SK-N-SH (cell line): Measurements from ENCODE around the gene TMEM168.

Source experiments
- EZH2phosphoT487 ChIP-seq: fragments of 200-600 bp; sonication (generic); IDR thresholded peaks from 2 replicates; pipeline ENCODE4 v1.6.1; 2017; ENCODE audit warnings: low read depth, mixed run types, mild to moderate bottlenecking, antibody characterized with exemption, moderate library complexity, borderline replicate concordance
- FOSL2 ChIP-seq: IDR thresholded peaks from 2 replicates; pipeline ENCODE4 v1.4.0; 2012; ENCODE audit warnings: low read depth, mild to moderate bottlenecking, moderate library complexity, borderline replicate concordance
- JUND ChIP-seq: IDR thresholded peaks from 2 replicates; pipeline ENCODE4 v1.4.0; 2012
- NFIC ChIP-seq: IDR thresholded peaks from 2 replicates; pipeline ENCODE4 v1.4.0; 2012; ENCODE audit warnings: borderline replicate concordance
- POLR2AphosphoS5 ChIP-seq: IDR thresholded peaks from 2 replicates; pipeline ENCODE4 v1.6.1; 2012; ENCODE audit warnings: low read depth, low read length
- TAF1 ChIP-seq: IDR thresholded peaks from 2 replicates; pipeline ENCODE4 v1.6.1; 2012; ENCODE audit warnings: low read depth, mild to moderate bottlenecking, low read length, moderate library complexity, borderline replicate concordance
- TF ChIP-seq, protein P1 (sequence below): fragments of 200-600 bp; sonication (generic); IDR thresholded peaks from 2 replicates; pipeline ENCODE4 v1.6.1; 2017; ENCODE audit warnings: antibody characterized with exemption, mild to moderate bottlenecking, moderate library complexity

DNA sequence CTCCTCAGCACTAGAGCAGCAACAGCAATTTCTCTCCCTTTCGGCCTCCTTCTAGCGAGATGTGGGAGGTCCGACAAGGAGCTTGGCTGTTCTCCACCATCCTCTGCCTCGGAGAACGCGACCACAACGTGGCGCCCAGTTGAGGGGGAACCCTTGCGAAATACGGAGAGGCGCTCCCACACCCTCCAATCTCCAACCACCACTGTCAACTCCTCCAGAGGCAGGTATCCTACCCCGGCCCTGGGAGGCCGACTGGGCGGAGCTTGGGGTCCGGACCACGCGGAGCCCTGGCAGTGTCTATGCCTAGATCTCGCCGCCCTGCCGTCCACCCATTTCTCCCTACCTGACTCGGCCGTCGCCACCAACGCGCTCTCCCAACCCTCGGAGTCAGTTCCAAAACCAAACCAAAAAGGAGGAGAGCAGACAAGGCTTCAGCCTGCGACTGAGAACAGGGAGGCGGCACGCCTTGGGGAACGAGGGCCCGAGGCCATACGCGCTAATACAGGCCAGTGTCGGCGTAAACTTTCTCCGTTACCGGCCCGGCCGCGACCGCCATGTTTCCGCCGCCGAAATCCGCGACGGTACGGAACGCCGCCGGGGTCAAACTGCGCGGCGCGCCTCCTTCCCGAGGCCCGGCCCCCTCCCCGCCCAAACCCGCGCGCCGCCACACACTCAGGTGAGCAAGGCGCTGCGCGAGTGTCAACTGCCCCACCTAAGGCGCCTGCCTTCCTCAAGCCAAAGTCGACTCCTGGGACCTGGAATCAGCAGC is at the start of gene TMEM168:
- TF ChIP-seq TAF1: peak; percentile 91
- no peak for TF ChIP-seq FOSL2
- TF ChIP-seq, protein P1, sequence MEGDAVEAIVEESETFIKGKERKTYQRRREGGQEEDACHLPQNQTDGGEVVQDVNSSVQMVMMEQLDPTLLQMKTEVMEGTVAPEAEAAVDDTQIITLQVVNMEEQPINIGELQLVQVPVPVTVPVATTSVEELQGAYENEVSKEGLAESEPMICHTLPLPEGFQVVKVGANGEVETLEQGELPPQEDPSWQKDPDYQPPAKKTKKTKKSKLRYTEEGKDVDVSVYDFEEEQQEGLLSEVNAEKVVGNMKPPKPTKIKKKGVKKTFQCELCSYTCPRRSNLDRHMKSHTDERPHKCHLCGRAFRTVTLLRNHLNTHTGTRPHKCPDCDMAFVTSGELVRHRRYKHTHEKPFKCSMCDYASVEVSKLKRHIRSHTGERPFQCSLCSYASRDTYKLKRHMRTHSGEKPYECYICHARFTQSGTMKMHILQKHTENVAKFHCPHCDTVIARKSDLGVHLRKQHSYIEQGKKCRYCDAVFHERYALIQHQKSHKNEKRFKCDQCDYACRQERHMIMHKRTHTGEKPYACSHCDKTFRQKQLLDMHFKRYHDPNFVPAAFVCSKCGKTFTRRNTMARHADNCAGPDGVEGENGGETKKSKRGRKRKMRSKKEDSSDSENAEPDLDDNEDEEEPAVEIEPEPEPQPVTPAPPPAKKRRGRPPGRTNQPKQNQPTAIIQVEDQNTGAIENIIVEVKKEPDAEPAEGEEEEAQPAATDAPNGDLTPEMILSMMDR: peak; percentile 31
- no peak for TF ChIP-seq NFIC
- TF ChIP-seq POLR2AphosphoS5: peak; percentile 87
- TF ChIP-seq EZH2phosphoT487: no peak
- no peak for TF ChIP-seq JUND
